ENCODE data around the gene MACROH2A1. TPM values are rescaled to one million over a fixed set of nuclear protein-coding genes. Genes with fewer than 3 reads are reported as not detected.

Gene MACROH2A1
- total RNA-seq, 1 donor from 2014 or later, result 215 TPM

GRCh38 chr5:135362102-135362501 is 36.9 kb downstream of the MACROH2A1 start:
- no peak overlapping the region for H3K27ac Mint-ChIP-seq (ENCODE audit: unreplicated experiment)
- no peaks in the 10 kb centered on the region for H3K36me3 Mint-ChIP-seq (ENCODE audit: unreplicated experiment)
- no peak for DNase-seq
- H3K4me3 Mint-ChIP-seq (ENCODE audit: unreplicated experiment), result no peak overlapping the region
- TF ChIP-seq CTCF (IDR thresholded peaks at IDR 0.05; ENCODE audit: partially characterized antibody, unreplicated experiment), result no peak
- H3K9me3 Mint-ChIP-seq (ENCODE audit: unreplicated experiment), result no peaks in the 10 kb centered on the region
- H3K4me1 Mint-ChIP-seq (ENCODE audit: low read depth, unreplicated experiment), result peaks cover 10% of the 10 kb centered on the region
- no peaks in the 10 kb centered on the region for H3K27me3 Mint-ChIP-seq (ENCODE audit: unreplicated experiment)

DNA sequence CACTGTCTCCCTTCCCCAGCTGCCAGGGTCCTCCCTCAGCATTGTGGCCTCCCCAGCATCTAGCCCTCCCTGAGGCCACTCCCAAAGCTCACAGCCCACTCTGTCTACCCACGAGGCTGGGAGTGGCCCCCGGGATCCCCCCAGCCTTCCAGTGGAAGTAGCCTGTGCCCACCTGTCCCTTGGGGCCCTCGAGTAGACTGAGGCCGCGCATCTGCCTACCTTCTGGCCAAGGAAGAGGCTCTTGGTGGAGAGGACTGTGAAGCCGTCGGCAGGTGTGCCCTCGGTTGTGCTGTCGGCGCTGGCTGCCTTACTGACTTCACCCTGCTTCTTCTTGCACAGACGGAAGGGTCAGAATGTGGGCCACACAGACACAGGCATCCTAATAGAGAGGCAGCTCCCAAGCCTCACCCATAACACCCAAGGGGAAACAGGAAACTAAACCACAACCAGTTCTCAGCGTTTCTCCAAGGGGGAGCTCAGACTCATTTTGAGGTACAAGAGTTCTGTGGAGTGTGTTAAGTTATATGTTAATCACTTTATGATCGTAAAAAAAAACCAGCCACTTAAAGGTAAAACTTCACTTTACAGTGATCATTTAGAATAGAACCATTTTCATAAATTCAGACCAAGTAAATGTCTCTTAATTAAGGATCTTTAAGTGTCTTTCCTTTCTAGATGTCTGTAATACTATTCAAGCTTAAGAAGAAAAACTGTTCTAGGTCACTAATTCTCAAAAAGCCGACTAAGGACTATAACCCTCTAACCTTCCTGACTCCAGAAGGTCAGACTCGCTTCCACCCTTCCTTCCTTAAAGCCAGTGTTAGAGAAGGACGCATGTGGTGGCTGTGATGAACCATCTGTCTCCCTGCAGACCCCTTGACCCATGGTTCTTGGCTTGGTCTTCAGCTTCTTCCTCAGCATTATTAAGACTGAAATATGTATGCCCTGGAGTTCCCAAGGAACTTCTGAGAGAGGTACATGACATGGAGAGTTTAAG is 38.5 kb downstream of the MACROH2A1 start:
- H3K27ac Mint-ChIP-seq (ENCODE audit: unreplicated experiment), result no peak overlapping the region
- no peaks in the 10 kb centered on the region for H3K27me3 Mint-ChIP-seq (ENCODE audit: unreplicated experiment)
- TF ChIP-seq CTCF (IDR thresholded peaks at IDR 0.05; ENCODE audit: partially characterized antibody, unreplicated experiment), result no peak

GRCh38 chr5:135359374-135360165 is 39.5 kb downstream of the MACROH2A1 start:
- H3K27ac Mint-ChIP-seq (ENCODE audit: unreplicated experiment), result no peak overlapping the region
- TF ChIP-seq CTCF (IDR thresholded peaks at IDR 0.05; ENCODE audit: partially characterized antibody, unreplicated experiment), result no peak
- H3K4me1 Mint-ChIP-seq (ENCODE audit: low read depth, unreplicated experiment), result peaks cover 10% of the 10 kb centered on the region
- no peaks in the 10 kb centered on the region for H3K36me3 Mint-ChIP-seq (ENCODE audit: unreplicated experiment)
- no peaks in the 10 kb centered on the region for H3K9me3 Mint-ChIP-seq (ENCODE audit: unreplicated experiment)
- DNase-seq, result no peak
- no peak overlapping the region for H3K4me3 Mint-ChIP-seq (ENCODE audit: unreplicated experiment)
- no peaks in the 10 kb centered on the region for H3K27me3 Mint-ChIP-seq (ENCODE audit: unreplicated experiment)

More for the DNA sequence above, 38.5 kb downstream of the MACROH2A1 start:
- Mint-ChIP-seq H3K36me3 (ENCODE audit: unreplicated experiment) (no peaks in the 10 kb centered on the region), H3K4me3 (ENCODE audit: unreplicated experiment) (no peak overlapping the region), H3K9me3 (ENCODE audit: unreplicated experiment) (no peaks in the 10 kb centered on the region), H3K4me1 (ENCODE audit: low read depth, unreplicated experiment) (peaks cover 10% of the 10 kb centered on the region)
- DNase-seq, result no peak

- H3K4me3 Mint-ChIP-seq (ENCODE audit: unreplicated experiment), result no peak overlapping the region
- no peaks in the 10 kb centered on the region for H3K36me3 Mint-ChIP-seq (ENCODE audit: unreplicated experiment)
- H3K27me3 Mint-ChIP-seq (ENCODE audit: unreplicated experiment), result no peaks in the 10 kb centered on the region
- no peak for TF ChIP-seq CTCF (IDR thresholded peaks at IDR 0.05; ENCODE audit: partially characterized antibody, unreplicated experiment)
- no peak for DNase-seq
- no peaks in the 10 kb centered on the region for H3K9me3 Mint-ChIP-seq (ENCODE audit: unreplicated experiment)
- H3K4me1 Mint-ChIP-seq (ENCODE audit: low read depth, unreplicated experiment), result peaks cover 10% of the 10 kb centered on the region
- no peak overlapping the region for H3K27ac Mint-ChIP-seq (ENCODE audit: unreplicated experiment)
These were observed 41.3 kb downstream of the MACROH2A1 start for GRCh38 chr5:135357685-135358084.

Measured in glutamatergic neuron (in vitro differentiated cells).